ENCODE data around the gene DCP1B.

DCP1B gene

GRCh38 chr12:1914114-1914911, 89.9 kb downstream of the DCP1B start:
- no peak overlapping the region for H3K4me2 ChIP-seq
- H3K79me2 ChIP-seq (ENCODE audit: insufficient read depth, low read depth) = no peaks in the 10 kb centered on the region
- H4K20me1 ChIP-seq (ENCODE audit: insufficient read depth) = no peaks in the 10 kb centered on the region
- H2AFZ ChIP-seq (ENCODE audit: low read depth) = no peak overlapping the region
- H3K4me3 ChIP-seq (IDR thresholded peaks at IDR 0.05; ENCODE audit: insufficient read depth, low read depth, low read length) = no peak overlapping the region
- no peaks in the 10 kb centered on the region; the same call in 1 of the 2 replicates for H3K27me3 ChIP-seq (ENCODE audit: insufficient read depth, low read depth)
- H3K36me3 ChIP-seq (ENCODE audit: insufficient read depth) = no peaks in the 10 kb centered on the region
- H3K4me1 ChIP-seq (ENCODE audit: low read depth, poor library complexity, severe bottlenecking) = no peaks in the 10 kb centered on the region
- no peak overlapping the region for H3K9ac ChIP-seq
- no peak overlapping the region for H3K27ac ChIP-seq
- TF ChIP-seq CTCF (conservative IDR thresholded peaks at IDR 0.05; ENCODE audit: low read depth, low read length) = no peak

- Histone ChIP-seq H3K79me2 (ENCODE audit: insufficient read depth, low read depth) (no peaks in the 10 kb centered on the region), H3K4me1 (ENCODE audit: low read depth, poor library complexity, severe bottlenecking) (no peaks in the 10 kb centered on the region), H3K27ac (no peak overlapping the region), H3K4me2 (no peak overlapping the region), H3K27me3 (ENCODE audit: insufficient read depth, low read depth) (no peaks in the 10 kb centered on the region; the same call in 1 of the 2 replicates), H3K9ac (no peak overlapping the region), H3K36me3 (ENCODE audit: insufficient read depth) (no peaks in the 10 kb centered on the region), H4K20me1 (ENCODE audit: insufficient read depth) (no peaks in the 10 kb centered on the region), H3K4me3 (IDR thresholded peaks at IDR 0.05; ENCODE audit: insufficient read depth, low read depth, low read length) (no peak overlapping the region), H2AFZ (ENCODE audit: low read depth) (no peak overlapping the region)
- TF ChIP-seq CTCF (conservative IDR thresholded peaks at IDR 0.05; ENCODE audit: low read depth, low read length) = no peak
Observed at GRCh38 chr12:1913377-1914113, 90.7 kb downstream of the DCP1B start.

- Histone ChIP-seq H4K20me1 (ENCODE audit: insufficient read depth) (no peaks in the 10 kb centered on the region), H3K4me3 (IDR thresholded peaks at IDR 0.05; ENCODE audit: insufficient read depth, low read depth, low read length) (no peak overlapping the region), H3K27ac (no peak overlapping the region), H3K27me3 (ENCODE audit: insufficient read depth, low read depth) (no peaks in the 10 kb centered on the region; the same call in 1 of the 2 replicates), H3K4me1 (ENCODE audit: low read depth, poor library complexity, severe bottlenecking) (no peaks in the 10 kb centered on the region), H3K9ac (no peak overlapping the region), H3K79me2 (ENCODE audit: insufficient read depth, low read depth) (no peaks in the 10 kb centered on the region), H3K36me3 (ENCODE audit: insufficient read depth) (no peaks in the 10 kb centered on the region), H3K4me2 (no peak overlapping the region), H2AFZ (ENCODE audit: low read depth) (no peak overlapping the region)
- TF ChIP-seq CTCF (conservative IDR thresholded peaks at IDR 0.05; ENCODE audit: low read depth, low read length) = no peak
Observed at GRCh38 chr12:1912580-1913376, 91.5 kb downstream of the DCP1B start.
